GM20431 (cell line): Measurements from ENCODE around the gene KCNJ9.
"Not testable (repeated sequence)": the region's sequence is repeated elsewhere in the genome, so short reads cannot be mapped to it uniquely, and the experiment has no call there.

Experiments
- in situ Hi-C: fragments of 300-500 bp; cut with MseI, MboI; formaldehyde crosslinking; loops from one replicate; pipeline ENCODE4 v1.15.0; 2020; ENCODE audit warnings: low sequenced_read_pairs; ENCODE audit not compliant: unreplicated experiment

Gene KCNJ9

DNA sequence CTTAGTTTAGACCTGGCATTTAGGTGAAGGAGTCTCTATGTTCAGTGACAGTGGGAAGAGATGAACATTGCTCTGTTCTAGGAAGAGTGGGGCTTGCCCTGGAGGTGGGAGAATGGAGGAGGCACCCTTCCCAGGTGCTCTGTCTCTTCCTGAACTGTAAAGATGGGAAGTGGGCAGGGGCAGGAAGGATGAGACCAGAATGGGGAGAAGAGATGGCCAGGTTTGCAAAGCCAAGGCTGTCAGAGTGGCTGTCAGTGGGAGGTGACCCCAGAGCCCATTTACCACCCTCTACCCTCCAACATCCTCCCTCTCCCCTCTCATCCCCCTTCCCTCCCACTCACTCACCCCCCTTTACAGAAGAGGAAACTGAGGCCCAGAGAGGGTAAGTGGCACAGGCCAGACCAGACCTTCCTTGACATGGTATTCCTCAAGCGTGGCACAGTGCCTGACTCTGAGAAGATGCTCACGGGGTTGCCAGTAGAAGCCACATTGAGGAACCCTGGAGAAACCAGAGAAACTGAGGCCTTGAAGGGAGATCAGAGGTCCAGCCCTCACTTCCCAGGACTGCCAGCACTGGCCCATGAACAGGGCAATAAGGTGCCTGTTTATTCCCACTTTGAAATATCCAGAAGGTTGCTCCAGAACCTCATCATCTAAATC, 18.5 kb downstream of the KCNJ9 start:
- in situ Hi-C loops, result no loop called here

DNA sequence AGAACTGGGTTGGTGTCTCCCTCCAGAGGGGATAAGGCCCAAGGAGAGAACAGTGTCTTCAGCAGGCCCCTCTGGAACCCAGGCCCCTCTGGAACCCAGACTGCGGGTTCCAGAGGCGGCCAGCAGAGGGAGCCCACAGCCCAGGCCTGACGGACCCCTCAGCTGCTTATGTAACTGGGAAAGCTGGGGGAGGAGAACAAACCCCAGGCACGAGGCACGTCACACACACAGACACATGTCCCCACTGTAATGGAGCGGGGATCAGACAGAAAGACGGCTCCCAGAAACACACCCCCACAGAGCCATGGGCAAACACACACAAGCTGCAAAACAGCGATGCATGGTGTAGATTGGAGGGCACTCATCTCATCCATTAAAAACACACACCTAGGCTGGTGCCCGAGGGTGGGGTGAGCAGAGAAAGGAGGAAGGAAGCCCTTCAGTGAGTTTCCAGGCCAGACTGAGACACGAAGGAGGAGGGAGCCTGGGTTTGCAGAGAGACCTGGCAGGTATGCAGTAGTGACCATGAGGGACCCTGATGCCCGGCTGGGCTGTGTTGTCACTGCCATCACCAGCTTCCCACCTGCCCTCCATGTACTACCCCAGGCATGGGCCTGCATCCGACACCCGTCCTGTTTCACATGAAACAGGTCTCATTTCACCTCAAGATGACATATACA, 19.8 kb downstream of the KCNJ9 start:
- in situ Hi-C loops, result no loop called here

- in situ Hi-C loops, result no loop called here
These were observed 20.6 kb downstream of the KCNJ9 start for GRCh38 chr1:160101717-160102522.

DNA sequence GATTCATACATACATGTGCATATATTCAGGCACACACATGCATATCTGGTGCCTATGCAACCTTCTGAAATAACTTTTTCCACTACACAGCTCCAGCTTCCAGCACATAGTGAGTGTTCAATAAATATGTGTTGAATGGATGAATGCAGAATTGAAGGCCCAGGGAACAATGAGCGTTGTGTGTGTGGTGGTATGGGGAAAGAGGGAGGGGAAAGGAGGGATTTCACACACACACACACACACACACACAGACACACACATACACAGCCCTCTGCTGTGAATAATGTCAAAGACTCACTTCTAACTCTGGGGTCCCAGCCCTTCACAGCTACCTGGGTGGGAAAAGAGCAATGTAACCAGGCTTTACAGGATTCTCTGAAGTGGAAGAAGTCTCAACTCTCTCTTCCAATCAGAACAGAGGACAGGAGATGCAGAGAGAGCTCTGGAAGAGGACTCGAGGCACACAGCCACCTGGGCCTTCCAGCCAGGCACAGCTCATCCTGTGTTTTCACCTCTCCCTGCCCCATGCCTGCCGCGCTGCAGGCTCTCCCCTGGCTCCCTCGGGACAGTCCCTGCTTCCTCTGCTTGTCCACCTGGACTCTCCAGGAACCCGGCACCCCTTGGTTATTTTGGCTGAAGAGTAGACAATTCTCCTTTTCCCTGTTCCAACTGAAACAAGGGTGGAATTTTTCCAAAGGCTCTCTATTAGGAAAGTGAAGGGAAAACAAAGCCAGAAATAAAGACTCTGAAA, 22.5 kb downstream of the KCNJ9 start:
- in situ Hi-C loops, result no loop called here

DNA sequence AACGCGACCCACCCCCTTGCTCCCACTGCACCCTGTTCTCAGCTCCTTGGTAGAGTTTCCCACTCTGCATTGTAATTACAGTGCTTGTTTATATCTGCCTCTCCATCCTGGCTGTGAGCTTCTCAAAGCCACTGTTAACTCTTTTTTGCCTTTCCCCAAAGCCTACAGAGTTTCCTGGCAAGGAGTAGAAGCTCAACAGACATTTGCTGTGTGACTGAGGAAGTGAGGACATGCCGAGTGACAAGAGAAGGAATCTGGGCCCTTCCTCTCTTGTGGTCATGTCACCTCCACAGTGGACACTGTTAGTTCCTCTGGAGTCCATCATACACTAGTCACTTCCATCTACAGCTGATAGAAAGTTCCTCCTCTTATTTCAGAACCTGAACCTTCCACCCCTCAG, 23.1 kb downstream of the KCNJ9 start:
- in situ Hi-C loops, result no loop called here

DNA sequence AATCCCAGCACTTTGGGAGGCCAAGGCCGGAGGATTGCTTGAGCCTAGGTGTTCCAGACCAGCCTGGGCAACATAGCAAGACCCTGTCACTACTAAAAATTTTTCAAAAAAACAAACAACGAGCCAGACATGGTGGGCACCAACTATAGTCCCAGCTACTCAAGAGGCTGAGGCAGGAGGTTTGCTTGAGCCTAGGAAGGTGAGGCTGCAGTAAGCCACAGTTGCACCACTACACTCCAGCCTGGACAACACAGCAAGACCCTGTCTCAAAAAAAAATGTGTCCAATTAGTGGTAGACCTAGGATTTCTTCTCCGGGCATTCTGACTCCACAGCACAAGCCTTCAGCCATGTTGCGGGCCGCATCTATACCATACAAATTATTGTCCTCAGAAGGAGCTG, 23.8 kb downstream of the KCNJ9 start:
- in situ Hi-C loops, result no loop called here

DNA sequence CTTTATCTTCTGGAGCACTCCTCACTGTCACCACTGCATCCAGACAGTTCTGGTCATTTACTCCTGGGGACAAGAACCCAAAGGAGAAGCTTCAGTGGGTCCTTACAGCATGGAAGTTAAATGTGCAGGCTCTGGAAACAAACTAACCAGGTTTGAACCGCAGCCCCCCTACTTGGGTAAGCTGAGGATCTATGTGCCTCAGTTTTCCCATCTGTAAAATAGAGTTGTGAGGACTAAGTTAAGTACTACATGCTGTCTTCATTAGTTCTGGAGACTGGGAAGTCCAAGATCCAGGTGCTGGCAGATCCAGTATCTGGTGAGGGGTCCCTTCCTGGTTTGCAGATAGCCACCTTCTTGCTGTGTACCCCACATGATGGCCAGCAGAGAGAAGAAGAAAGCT, 26.2 kb downstream of the KCNJ9 start:
- in situ Hi-C loops, result no loop called here

DNA sequence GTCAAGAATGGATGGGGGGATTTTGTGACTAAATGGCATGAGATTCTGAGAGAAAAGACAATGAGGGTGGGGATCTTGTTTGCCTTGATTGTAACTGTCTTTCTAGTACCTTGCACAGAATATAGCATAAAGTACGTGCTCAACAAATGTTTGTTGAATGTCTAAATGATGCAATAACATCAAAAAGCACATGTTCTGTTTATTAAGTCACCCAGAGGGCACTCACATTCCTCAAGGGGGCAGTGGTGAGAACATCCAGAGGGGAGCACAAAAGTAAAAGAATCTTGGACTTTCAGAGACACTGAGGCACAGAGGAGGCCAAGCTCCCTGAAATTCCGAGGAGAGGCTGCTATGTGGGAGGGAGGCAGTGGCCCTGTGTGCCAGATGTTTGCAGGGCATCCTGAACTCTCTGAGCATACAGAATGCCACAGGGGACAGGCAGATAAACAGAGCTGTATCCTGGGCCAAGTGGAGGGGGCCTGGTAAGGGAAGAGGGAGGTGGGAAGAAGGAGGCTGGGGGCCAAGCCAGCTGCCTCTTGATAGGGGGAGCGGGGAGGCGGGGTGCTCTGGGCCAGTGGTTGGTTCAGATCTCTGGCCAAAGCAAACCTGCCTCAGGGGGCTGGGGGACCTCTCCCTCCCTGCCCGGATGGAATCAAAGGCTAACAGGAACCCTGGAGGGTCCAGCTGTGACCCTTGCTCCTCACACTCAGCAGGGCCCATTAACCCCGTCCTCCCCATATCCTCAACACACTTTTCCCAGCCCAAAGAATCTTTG, 27.7 kb downstream of the KCNJ9 start:
- in situ Hi-C loops, result no loop called here

DNA sequence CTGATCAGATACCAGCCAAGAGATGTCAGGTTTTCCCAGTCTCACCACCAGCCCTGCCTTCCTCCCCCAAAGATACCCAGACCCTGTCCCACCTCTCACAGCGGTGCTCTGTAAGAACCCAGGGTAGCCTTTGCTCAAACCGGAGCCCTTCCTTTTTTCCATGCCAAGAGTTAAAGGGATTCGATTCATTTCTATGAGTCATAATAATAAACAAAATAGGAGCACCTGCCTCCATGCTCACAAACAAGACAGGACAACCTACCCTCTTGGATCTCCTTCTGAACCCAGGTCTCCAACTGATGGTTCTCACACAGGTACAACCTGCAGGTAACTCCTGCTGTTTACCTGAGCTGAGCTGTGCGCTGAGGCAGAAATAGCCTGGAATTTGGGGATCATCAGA, 28.3 kb downstream of the KCNJ9 start:
- in situ Hi-C loops, result no loop called here

DNA sequence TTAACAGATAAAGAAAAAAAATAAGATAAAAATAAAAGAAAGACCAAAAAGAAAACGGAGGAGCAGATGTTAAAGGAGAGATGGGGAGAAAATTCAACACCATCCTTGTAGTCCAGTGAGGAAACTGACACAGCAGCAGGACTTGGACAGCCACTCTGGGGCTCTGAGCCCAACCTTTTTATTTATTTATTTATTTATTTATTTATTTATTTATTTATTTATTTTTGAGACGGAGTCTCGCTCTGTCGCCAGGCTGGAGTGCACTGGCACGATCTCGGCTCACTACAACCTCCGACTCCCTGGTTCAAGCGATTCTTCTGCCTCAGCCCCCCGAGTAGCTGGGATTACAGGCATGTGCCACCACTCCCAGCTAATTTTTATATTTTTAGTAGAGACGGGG, 30.1 kb downstream of the KCNJ9 start:
- in situ Hi-C loops, result not testable (repeated sequence)

- in situ Hi-C loops, result no loop called here
These were observed 31.0 kb downstream of the KCNJ9 start for GRCh38 chr1:160112357-160112756.

DNA sequence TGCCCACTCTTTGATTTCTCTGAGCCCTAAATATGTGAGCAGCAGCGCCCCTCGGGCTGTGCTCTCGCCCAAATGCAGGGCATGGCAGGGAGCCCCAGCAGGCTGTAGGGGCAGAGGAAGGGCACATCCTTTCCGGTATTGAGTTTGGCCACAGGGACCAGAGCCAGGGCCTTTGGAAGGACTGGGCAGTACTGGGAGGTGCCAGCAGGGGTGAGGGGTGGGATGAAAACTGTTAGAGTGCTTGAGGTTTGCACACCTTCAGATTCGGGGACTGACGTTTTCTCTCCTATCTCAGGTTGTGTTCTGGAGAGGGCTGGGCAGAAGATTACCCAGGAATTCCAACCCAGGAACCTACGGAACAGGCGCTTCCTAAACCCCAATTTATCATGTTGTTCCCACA, 32.1 kb downstream of the KCNJ9 start:
- in situ Hi-C loops, result no loop called here

DNA sequence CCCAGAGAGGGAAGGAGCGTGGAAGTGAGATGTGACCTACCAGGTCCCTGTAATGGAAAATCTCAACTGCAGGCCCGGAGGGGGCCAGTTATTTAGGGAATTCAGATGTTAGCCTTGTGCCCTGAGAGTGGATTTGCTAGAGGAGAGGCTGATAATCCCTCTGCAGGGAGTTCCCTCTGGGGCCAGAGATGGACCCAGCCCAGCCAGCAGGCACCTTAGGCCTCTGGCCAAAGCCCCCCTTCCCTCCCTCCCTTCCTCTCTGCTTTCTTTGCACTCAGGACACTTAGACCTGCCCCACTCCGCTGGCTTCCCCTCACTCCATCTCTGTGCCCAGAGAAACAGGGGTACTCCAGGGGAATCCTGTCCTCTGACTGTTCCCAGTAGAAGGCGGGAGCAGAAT, 32.7 kb downstream of the KCNJ9 start:
- in situ Hi-C loops, result no loop called here

DNA sequence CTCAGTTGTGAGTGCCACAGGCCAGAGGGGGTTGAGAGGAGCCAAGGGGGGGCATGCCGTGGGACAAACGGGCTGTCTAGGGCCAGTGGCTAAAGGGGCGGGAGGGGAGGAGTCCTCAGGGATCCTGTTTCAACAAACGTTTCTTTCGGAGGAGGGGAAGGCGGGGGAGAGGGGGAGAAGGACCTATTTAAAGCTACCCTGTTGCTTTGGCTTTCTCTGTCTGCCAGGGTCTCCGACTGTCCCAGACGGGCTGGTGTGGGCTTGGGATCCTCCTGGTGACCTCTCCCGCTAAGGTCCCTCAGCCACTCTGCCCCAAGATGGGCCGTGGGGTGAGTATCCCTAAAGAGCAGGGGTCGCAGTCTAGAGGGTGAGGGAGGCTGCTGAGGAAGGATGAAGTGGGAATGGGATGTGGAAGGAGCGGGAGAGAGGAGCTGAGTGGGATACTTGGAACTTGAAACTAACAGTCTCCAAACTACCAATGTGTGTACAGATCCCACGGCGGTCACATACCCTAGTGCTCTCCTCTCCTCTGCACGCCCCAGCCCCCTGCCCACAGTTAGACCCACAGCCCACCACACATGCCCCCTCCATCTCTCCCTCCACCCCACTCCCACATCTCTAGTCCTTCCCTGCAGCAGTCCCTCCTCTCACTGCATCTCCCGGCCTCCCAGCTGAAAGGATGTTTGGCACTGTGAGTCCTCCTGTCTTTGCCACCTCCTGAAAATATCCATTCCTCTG, 34.4 kb downstream of the KCNJ9 start, which contains the start of gene ATP1A2:
Gene ATP1A2, plus strand, starts transcription at position 215 of the 738 bp plus-strand sequence. Its CDS starts 103 bp downstream, at position 318.
- in situ Hi-C loops, result no loop called here

DNA sequence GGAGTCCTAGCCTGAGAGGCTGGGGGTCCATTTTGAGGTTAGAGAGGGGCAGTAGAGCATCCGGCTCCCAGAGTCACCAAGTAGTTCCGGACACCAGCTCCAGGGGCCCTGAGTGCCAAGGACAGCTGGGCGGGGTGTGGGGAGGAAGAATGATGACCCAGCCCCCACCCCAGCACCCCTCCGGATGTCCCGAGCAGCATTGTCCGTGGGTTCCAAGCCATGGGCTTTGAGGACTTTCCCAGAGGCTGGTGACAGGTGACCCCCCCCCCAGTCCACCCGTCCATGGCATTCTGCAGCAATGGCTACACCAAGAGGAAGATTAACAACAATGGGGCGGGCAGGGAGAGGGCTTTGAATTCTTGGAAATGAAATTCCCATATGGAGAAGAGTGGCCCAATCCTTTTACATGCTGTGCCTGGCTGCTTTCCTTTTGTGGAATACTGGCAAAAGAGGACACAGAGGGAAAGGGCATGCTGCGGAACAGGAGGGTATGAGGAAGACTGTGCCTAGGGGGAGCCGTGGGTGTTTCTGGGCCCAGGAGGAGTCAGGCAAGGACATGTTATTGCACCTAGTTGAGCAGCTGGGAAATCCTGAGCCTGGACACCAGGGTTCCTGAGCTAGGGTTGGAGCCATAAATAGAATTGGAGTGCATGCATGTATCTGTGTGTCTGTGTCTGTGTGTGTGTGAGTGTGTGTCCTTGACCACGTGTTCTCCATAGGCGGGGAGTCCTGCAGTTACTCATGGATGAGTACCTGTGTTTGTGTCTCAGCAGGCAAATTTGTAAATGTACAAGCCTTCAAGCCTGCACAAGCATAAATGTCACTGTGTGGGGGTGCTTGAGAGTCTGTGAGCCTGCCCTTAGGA, 35.2 kb downstream of the KCNJ9 start:
- in situ Hi-C loops, result no loop called here

DNA sequence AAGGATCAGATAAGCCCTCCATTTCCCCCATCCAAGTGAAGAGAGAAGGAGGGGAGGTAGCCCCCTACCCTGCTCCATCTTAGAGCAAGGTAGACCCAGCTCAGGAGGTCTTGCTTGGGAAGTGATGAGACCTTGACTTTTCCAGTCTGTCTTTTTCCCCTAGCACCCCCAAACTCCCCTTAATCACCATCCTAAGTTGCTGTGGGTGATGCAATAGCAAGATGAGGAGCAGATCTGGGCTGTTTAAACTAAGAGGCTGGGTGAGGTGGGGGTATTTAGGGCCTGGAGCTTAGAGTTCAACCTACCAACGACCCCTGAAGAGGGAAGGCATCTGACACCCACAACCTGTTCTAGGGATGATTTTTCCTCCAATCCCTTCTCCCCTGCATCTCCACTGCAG, 36.0 kb downstream of the KCNJ9 start:
- in situ Hi-C loops, result no loop called here

GRCh38 chr1:160117709-160118183, 36.4 kb downstream of the KCNJ9 start:
- in situ Hi-C loops, result no loop called here

DNA sequence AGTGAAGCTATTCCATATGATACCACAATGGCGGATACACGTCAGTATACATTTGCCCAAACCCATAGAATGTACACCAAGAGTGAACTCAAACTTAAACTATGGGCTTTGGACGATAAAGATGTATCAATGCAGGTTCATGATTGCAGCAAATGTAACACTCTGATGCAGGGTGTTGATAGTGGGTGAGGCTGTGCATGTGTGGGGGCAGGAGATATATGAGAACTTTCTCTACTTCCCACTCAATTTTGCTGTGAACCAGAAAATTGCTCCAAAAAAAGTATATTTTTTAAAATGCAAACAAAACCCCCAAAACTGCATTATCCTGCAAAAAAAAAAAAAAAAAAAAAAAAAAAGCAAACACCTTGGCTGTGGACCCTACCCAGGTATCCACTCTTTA, 37.6 kb downstream of the KCNJ9 start:
- in situ Hi-C loops, result no loop called here
